SK-N-SH (cell line): Measurements from ENCODE around the gene ZFYVE21. TPM values are rescaled to one million over a fixed set of nuclear protein-coding genes. Genes with fewer than 3 reads are reported as not detected.

Experiments
- CTCF ChIA-PET: fragments of 300-600, 350-600 bp; formaldehyde crosslinking; extraction: SDS; loops from one replicate; lab custom pipeline; 2021; lab: Yijun Ruan, JAX
- POLR2A ChIA-PET: fragments of 350-600 bp; sonication (Branson Sonifier 250); formaldehyde crosslinking; extraction: SDS; loops from one replicate; lab custom pipeline; 2020; ENCODE audit warnings: antibody characterized with exemption, inconsistent platforms; lab: Yijun Ruan, JAX
- DNase-seq: peaks from one replicate; pipeline ENCODE4 v3.0.0; 2012
- H2AFZ ChIP-seq: fragments of 200-600 bp; sonication (generic); 2 replicates; pipeline ENCODE4 v1.8.1; 2016; ENCODE audit warnings: antibody characterized with exemption, mild to moderate bottlenecking, low read depth
- H3F3A ChIP-seq: fragments of 200-600 bp; sonication (generic); replicated peaks from 2 replicates; pipeline ENCODE3; 2016; ENCODE audit warnings: antibody characterized with exemption, mild to moderate bottlenecking; ENCODE audit not compliant: insufficient read depth
- H3K27ac ChIP-seq, 2 experiments: fragments of 200-500 bp in 1 of 2; fragments of 200-600 bp in 1 of 2; sonication (Bioruptor generic) in 1 of 2; sonication (generic), shearing (Covaris generic) in 1 of 2; 2 replicates each; pipeline versions ENCODE4 v1.5.1 to v1.6.1; 2014 to 2016; ENCODE audit warnings: low read depth in 2 of 2, inconsistent platforms in 1 of 2, low read length in 1 of 2, mild to moderate bottlenecking in 1 of 2, mixed read lengths in 1 of 2
- H3K27me3 ChIP-seq: fragments of 200-600 bp; sonication (generic), shearing (Covaris generic); 2 replicates; pipeline ENCODE4 v1.6.1; 2016; ENCODE audit warnings: mixed run types; ENCODE audit not compliant: insufficient read depth
- H3K36me3 ChIP-seq, 2 experiments: fragments of 200-500 bp in 1 of 2; fragments of 200-600 bp in 1 of 2; sonication (Bioruptor generic) in 1 of 2; sonication (generic) in 1 of 2; replicated peaks in 1 of 2; 2 replicates each; pipeline versions ENCODE3 to v1.5.1; 2014 to 2016; ENCODE audit warnings: low read length in 1 of 2, mild to moderate bottlenecking in 1 of 2; ENCODE audit not compliant: insufficient read depth in 2 of 2, control insufficient read depth in 1 of 2
- H3K4me1 ChIP-seq, 2 experiments: fragments of 200-500 bp in 1 of 2; fragments of 200-600 bp in 1 of 2; sonication (Bioruptor generic) in 1 of 2; sonication (generic), shearing (Covaris generic) in 1 of 2; 2 replicates each; pipeline versions ENCODE4 v1.5.1 to v1.6.1; 2014 to 2016; ENCODE audit warnings: low read depth in 1 of 2, low read length in 1 of 2, mixed run types in 1 of 2; ENCODE audit not compliant: insufficient read depth in 2 of 2, control insufficient read depth in 1 of 2
- H3K4me2 ChIP-seq: fragments of 200-600 bp; sonication (generic), shearing (Covaris generic); 2 replicates; pipeline ENCODE4 v1.6.1; 2017; ENCODE audit warnings: mixed run types
- H3K4me3 ChIP-seq, 2 experiments: fragments of 200-500 bp in 1 of 2; fragments of 200-600 bp in 1 of 2; sonication (Bioruptor generic) in 1 of 2; sonication (generic), shearing (Covaris generic) in 1 of 2; 2 replicates each; pipeline versions ENCODE4 v1.5.1 to v1.8.1; 2014 to 2016; ENCODE audit warnings: low read depth in 2 of 2, inconsistent platforms in 1 of 2, low read length in 1 of 2, mild to moderate bottlenecking in 1 of 2, mixed read lengths in 1 of 2, moderate library complexity in 1 of 2
- H3K79me2 ChIP-seq: fragments of 200-600 bp; sonication (generic); 2 replicates; pipeline ENCODE4 v1.8.1; 2017; ENCODE audit warnings: mild to moderate bottlenecking; ENCODE audit not compliant: insufficient read depth
- H3K9ac ChIP-seq: fragments of 200-600 bp; sonication (generic); 2 replicates; pipeline ENCODE4 v1.6.1; 2017; ENCODE audit warnings: mixed run types
- H3K9me2 ChIP-seq: fragments of 200-600 bp; sonication (generic); 2 replicates; pipeline ENCODE4 v1.6.1; 2017; ENCODE audit warnings: mixed run types
- H3K9me3 ChIP-seq: fragments of 200-600 bp; sonication (generic); 2 replicates; pipeline ENCODE4 v1.6.1; 2017; ENCODE audit warnings: mixed run types, mild to moderate bottlenecking, moderate library complexity
- H4K20me1 ChIP-seq: fragments of 200-600 bp; sonication (generic); 2 replicates; pipeline ENCODE4 v1.6.1; 2017; ENCODE audit warnings: mild to moderate bottlenecking, mixed run types; ENCODE audit not compliant: insufficient read depth
- CHD2 ChIP-seq: fragments of 150-350 bp; IDR thresholded peaks from 2 replicates; pipeline ENCODE4 v1.6.1; 2018; ENCODE audit warnings: low read length; ENCODE audit not compliant: partially characterized antibody
- CTCF ChIP-seq: fragments of 200-600 bp; sonication (generic); IDR thresholded peaks from 2 replicates; pipeline ENCODE4 v1.6.1; 2017; ENCODE audit warnings: antibody characterized with exemption, mild to moderate bottlenecking, moderate library complexity
- ELF1 ChIP-seq: IDR thresholded peaks from 2 replicates; pipeline ENCODE4 v1.4.0; 2012
- EP300 ChIP-seq, 2 experiments: IDR thresholded peaks; 2 replicates each; pipeline versions ENCODE4 v1.4.0 to v1.6.1; 2012; ENCODE audit warnings: borderline replicate concordance in 1 of 2, low read depth in 1 of 2, low read length in 1 of 2
- FOSL2 ChIP-seq: IDR thresholded peaks from 2 replicates; pipeline ENCODE4 v1.4.0; 2012; ENCODE audit warnings: low read depth, mild to moderate bottlenecking, moderate library complexity, borderline replicate concordance
- FOXJ3 ChIP-seq: sonication (generic); formaldehyde crosslinking; IDR thresholded peaks from 2 replicates; pipeline ENCODE4 v1.5.1; 2020; ENCODE audit warnings: mild to moderate bottlenecking, missing genetic modification reagents
- GABPA ChIP-seq: IDR thresholded peaks from 2 replicates; pipeline ENCODE4 v1.4.0; 2012; ENCODE audit warnings: low read depth, mild to moderate bottlenecking
- GATA2 ChIP-seq: sonication (generic); formaldehyde crosslinking; IDR thresholded peaks from 2 replicates; pipeline ENCODE4 v1.5.0; 2020; ENCODE audit warnings: mild to moderate bottlenecking, missing genetic modification reagents
- JUND ChIP-seq: IDR thresholded peaks from 2 replicates; pipeline ENCODE4 v1.4.0; 2012
- MEF2A ChIP-seq: IDR thresholded peaks from 2 replicates; pipeline ENCODE4 v1.4.0; 2012; ENCODE audit warnings: low read depth, borderline replicate concordance
- NFIC ChIP-seq: IDR thresholded peaks from 2 replicates; pipeline ENCODE4 v1.4.0; 2012; ENCODE audit warnings: borderline replicate concordance
- RAD21 ChIP-seq: IDR thresholded peaks from 2 replicates; pipeline ENCODE4 v1.6.1; 2012; ENCODE audit warnings: mild to moderate bottlenecking, low read length
- RCOR1 ChIP-seq: fragments of 150-350 bp; IDR thresholded peaks from 2 replicates; pipeline ENCODE4 v1.6.1; 2017; ENCODE audit warnings: antibody characterized with exemption, low read length
- SIN3A ChIP-seq: IDR thresholded peaks from 2 replicates; pipeline ENCODE4 v1.6.1; 2012; ENCODE audit warnings: low read depth, mild to moderate bottlenecking, low read length, moderate library complexity, borderline replicate concordance
- SMC3 ChIP-seq: IDR thresholded peaks from 2 replicates; pipeline ENCODE4 v1.6.1; 2012; ENCODE audit warnings: low read depth, low read length, improper control_type of control experiment
- TEAD4 ChIP-seq: IDR thresholded peaks from 2 replicates; pipeline ENCODE4 v1.4.0; 2012; ENCODE audit warnings: mild to moderate bottlenecking, borderline replicate concordance; ENCODE audit not compliant: insufficient read depth
- USF2 ChIP-seq: fragments of 150-350 bp; IDR thresholded peaks from 2 replicates; pipeline ENCODE4 v1.6.1; 2017; ENCODE audit warnings: antibody characterized with exemption, low read length, low read depth, borderline replicate concordance
- WGBS: methylation state at CpG from one replicate; pipeline ENCODE4 v1.1.6; 2017; ENCODE audit warnings: low lambda C conversion rate; 5-methylcytosine and 5-hydroxymethylcytosine counted together
- polyA plus RNA-seq, 3 experiments: library from polyadenylated mRNA; depleted of rRNA; stranded (reverse); fragments of >200 nt; gene quantifications; 2 replicates each; pipeline ENCODE4 v1.2.3, GENCODE V29; 2012
- TF ChIP-seq, protein P1 (sequence below): IDR thresholded peaks from 2 replicates; pipeline ENCODE4; 2012
- TF ChIP-seq, protein P2 (sequence below): IDR thresholded peaks from 2 replicates; pipeline ENCODE4 v1.4.0; 2012; ENCODE audit warnings: low read depth, borderline replicate concordance
- TF ChIP-seq, protein P3 (sequence below): IDR thresholded peaks from 2 replicates; pipeline ENCODE4 v1.4.0; 2012; ENCODE audit warnings: low read depth

ZFYVE21 gene
- polyA plus RNA-seq, 1 of the 3 experiments (the other 2 are of a cell fraction) = 82.1 TPM

DNA sequence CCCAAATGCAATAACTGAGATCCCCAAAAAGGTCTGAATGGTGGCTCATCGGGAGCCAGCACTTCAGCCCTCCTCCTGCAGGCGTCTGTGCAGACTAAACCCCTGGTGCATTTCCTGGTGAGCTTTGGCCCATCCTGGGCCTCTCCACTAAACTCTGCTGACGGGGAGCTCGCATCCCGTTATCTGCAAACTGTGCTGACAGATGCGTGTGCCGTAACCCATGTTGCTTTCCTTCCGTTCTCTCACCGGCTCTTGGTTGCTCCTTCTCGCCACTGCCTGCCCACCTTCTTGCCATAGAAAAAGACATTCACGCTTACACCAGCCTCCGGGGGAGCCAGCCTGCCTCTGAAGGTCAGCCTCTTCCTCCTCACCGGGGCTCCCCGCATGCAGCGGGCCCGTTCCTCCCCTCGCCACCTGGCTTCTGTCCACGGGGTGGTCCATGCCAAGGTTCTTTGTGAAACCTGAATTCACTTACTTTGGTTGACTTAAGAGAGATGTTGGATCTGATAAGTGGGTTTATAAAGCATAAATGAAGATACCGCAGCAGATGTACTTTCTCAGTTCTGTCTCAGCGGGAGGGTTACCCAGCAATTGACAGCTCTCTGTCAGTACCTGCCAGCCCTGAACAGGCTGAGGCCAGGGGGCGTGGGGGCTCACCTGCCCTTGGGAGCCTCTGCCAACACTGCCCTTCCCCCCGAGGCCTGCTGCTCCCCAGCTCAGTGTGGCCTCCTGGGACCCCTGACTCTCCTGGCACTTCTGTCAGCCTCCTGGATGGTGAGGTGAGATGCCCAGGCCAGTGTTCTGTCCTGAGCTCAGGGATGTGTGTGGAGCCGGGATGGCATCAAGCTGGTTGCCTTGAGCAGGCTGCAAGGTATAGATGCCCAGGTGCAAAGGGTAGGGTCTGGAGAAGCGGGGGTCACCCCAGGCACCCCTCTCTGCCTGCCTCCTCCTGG is 14.2 kb downstream of the ZFYVE21 start:
- Histone ChIP-seq H3K27ac (no peak overlapping the region), H3K9me2 (no peaks in the 10 kb centered on the region), H2AFZ (no peak overlapping the region), H3K4me3 (no peak overlapping the region)
- TF ChIP-seq NFIC = no peak
- TF ChIP-seq SMC3 = no peak
- no peak for TF ChIP-seq GATA2 (CRISPR knock-in tag)
- TF ChIP-seq EP300 (IDR thresholded peaks at IDR 0.05; ENCODE audit: borderline replicate concordance in 1 of 2, low read depth in 1 of 2, low read length in 1 of 2) = no peak
- no peak for TF ChIP-seq SIN3A
- no peak for TF ChIP-seq FOXJ3 (CRISPR knock-in tag)
- no peak for TF ChIP-seq GABPA
- TF ChIP-seq, protein P1, sequence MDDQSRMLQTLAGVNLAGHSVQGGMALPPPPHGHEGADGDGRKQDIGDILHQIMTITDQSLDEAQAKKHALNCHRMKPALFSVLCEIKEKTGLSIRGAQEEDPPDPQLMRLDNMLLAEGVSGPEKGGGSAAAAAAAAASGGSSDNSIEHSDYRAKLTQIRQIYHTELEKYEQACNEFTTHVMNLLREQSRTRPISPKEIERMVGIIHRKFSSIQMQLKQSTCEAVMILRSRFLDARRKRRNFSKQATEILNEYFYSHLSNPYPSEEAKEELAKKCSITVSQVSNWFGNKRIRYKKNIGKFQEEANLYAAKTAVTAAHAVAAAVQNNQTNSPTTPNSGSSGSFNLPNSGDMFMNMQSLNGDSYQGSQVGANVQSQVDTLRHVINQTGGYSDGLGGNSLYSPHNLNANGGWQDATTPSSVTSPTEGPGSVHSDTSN = no peak
- no peak for TF ChIP-seq RAD21
- TF ChIP-seq, protein P2, sequence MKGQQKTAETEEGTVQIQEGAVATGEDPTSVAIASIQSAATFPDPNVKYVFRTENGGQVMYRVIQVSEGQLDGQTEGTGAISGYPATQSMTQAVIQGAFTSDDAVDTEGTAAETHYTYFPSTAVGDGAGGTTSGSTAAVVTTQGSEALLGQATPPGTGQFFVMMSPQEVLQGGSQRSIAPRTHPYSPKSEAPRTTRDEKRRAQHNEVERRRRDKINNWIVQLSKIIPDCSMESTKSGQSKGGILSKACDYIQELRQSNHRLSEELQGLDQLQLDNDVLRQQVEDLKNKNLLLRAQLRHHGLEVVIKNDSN = no peak
- no peak for TF ChIP-seq USF2
- TF ChIP-seq, protein P3, sequence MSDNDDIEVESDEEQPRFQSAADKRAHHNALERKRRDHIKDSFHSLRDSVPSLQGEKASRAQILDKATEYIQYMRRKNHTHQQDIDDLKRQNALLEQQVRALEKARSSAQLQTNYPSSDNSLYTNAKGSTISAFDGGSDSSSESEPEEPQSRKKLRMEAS = no peak
- no peak for TF ChIP-seq JUND
- no peak for TF ChIP-seq CHD2
- TF ChIP-seq TEAD4 = no peak
- no peak for TF ChIP-seq RCOR1
- no peak for TF ChIP-seq CTCF
- no peak for TF ChIP-seq ELF1
- no peak for TF ChIP-seq FOSL2
- no peak for TF ChIP-seq MEF2A
- TF ChIP-seq, all 33 proteins: peak for 0
- Histone ChIP-seq H3K4me1 (no peaks in the 10 kb centered on the region), H3K36me3 (peaks cover 9 to 56% of the 10 kb centered on the region in 2 experiments), H3K79me2 (peaks cover 6% of the 10 kb centered on the region; the same call in 1 of the 2 replicates), H3K9me3 (no peaks in the 10 kb centered on the region), H3K27me3 (no peaks in the 10 kb centered on the region), H3K9ac (no peak overlapping the region), H3K4me2 (no peak overlapping the region), H4K20me1 (no peaks in the 10 kb centered on the region), H3F3A (no peaks in the 10 kb centered on the region)
- CTCF ChIA-PET = interaction anchor here (0.6 kb wide), 1 partner anchor 338 kb away, joined by 3 read pairs; no protein-coding TSS in a partner anchor
- WGBS = 92% methylated on average over 23 of the region's 24 CpGs
- POLR2A ChIA-PET = no interaction called here
- DNase-seq = no peak
